Mesendoderm (in vitro differentiated cells): ENCODE results near the gene MUC22. TPM values are rescaled to one million over a fixed set of nuclear protein-coding genes. Genes with fewer than 3 reads are reported as not detected.
A peak's percentile ranks its signal among the peaks of the same experiment; 100 is the strongest.

ENCODE experiments used
- DNase-seq: peaks from one replicate; pipeline ENCODE4 v3.0.0; 2013
- H2AK5ac ChIP-seq: 2 replicates; pipeline ENCODE4 v1.6.1; 2013; ENCODE audit warnings: low read length, inconsistent platforms
- H2BK120ac ChIP-seq: 2 replicates; pipeline ENCODE4 v1.6.1; 2013; ENCODE audit warnings: low read depth, mild to moderate bottlenecking, low read length, moderate library complexity, mixed read lengths
- H2BK15ac ChIP-seq: replicated peaks from 2 replicates; pipeline ENCODE4 v1.6.1; 2013; ENCODE audit warnings: low read depth, mild to moderate bottlenecking, moderate library complexity
- H2BK5ac ChIP-seq: 2 replicates; pipeline ENCODE4 v1.6.1; 2013; ENCODE audit warnings: low read length, inconsistent platforms
- H3K18ac ChIP-seq: 2 replicates; pipeline ENCODE4 v1.6.1; 2013; ENCODE audit warnings: mild to moderate bottlenecking, low read length, mixed read lengths
- H3K23ac ChIP-seq: one replicate; pipeline ENCODE4 v1.6.1; 2013; ENCODE audit warnings: low read length
- H3K27ac ChIP-seq: 2 replicates; pipeline ENCODE4 v1.5.1; 2013; ENCODE audit warnings: low read depth, mild to moderate bottlenecking, inconsistent platforms, low read length, moderate library complexity
- H3K27me3 ChIP-seq: 2 replicates; pipeline ENCODE4 v1.6.1; 2013; ENCODE audit warnings: low read length, control low read depth, mild to moderate bottlenecking, inconsistent platforms; ENCODE audit not compliant: insufficient read depth, poor library complexity
- H3K36me3 ChIP-seq: 2 replicates; pipeline ENCODE4 v1.6.1; 2013; ENCODE audit warnings: low read length, inconsistent platforms; ENCODE audit not compliant: control insufficient read depth, insufficient read depth
- H3K4ac ChIP-seq: one replicate; pipeline ENCODE4 v1.6.1; 2013; ENCODE audit warnings: low read depth, mild to moderate bottlenecking, low read length, moderate library complexity
- H3K4me1 ChIP-seq: 2 replicates; pipeline ENCODE4 v1.6.1; 2013; ENCODE audit warnings: low read depth, low read length, inconsistent platforms; ENCODE audit not compliant: control insufficient read depth
- H3K4me2 ChIP-seq: 2 replicates; pipeline ENCODE4 v1.6.1; 2013; ENCODE audit warnings: low read length
- H3K4me3 ChIP-seq: 2 replicates; pipeline ENCODE4 v1.5.1; 2013; ENCODE audit warnings: mild to moderate bottlenecking, low read length
- H3K56ac ChIP-seq: one replicate; pipeline ENCODE4 v1.6.1; 2013; ENCODE audit warnings: low read length
- H3K79me1 ChIP-seq: 2 replicates; pipeline ENCODE4 v1.6.1; 2013; ENCODE audit warnings: low read length, inconsistent platforms
- H3K79me2 ChIP-seq: 2 replicates; pipeline ENCODE4 v1.6.1; 2013; ENCODE audit warnings: mild to moderate bottlenecking, low read length; ENCODE audit not compliant: control insufficient read depth, insufficient read depth
- H3K9ac ChIP-seq: 2 replicates; pipeline ENCODE4 v1.6.1; 2013; ENCODE audit warnings: low read length, inconsistent platforms
- H4K5ac ChIP-seq: one replicate; pipeline ENCODE4 v1.6.1; 2013; ENCODE audit warnings: low read length
- H4K8ac ChIP-seq: one replicate; pipeline ENCODE4 v1.6.1; 2013; ENCODE audit warnings: low read depth, mild to moderate bottlenecking, control low read depth, low read length, moderate library complexity
- WGBS: extraction: QIAGEN DNeasy Blood & Tissue Kit; methylation state at CpG from one replicate; pipeline ENCODE4 v1.1.7; 2013; ENCODE audit warnings: low lambda C conversion rate, missing lambda C conversion rate; ENCODE audit not compliant: insufficient coverage; ENCODE audit errors: extremely low coverage; 5-methylcytosine and 5-hydroxymethylcytosine counted together
- polyA plus RNA-seq, 2 experiments: library from polyadenylated mRNA; stranded (reverse); fragments of 200-250 nt; gene quantifications; one replicate each; pipeline ENCODE4 v1.2.3, GENCODE V29; 2013

Gene MUC22
- polyA plus RNA-seq (2013, experiment 1 of 2) = not detected
- polyA plus RNA-seq (2013, experiment 2 of 2) = not detected

DNA sequence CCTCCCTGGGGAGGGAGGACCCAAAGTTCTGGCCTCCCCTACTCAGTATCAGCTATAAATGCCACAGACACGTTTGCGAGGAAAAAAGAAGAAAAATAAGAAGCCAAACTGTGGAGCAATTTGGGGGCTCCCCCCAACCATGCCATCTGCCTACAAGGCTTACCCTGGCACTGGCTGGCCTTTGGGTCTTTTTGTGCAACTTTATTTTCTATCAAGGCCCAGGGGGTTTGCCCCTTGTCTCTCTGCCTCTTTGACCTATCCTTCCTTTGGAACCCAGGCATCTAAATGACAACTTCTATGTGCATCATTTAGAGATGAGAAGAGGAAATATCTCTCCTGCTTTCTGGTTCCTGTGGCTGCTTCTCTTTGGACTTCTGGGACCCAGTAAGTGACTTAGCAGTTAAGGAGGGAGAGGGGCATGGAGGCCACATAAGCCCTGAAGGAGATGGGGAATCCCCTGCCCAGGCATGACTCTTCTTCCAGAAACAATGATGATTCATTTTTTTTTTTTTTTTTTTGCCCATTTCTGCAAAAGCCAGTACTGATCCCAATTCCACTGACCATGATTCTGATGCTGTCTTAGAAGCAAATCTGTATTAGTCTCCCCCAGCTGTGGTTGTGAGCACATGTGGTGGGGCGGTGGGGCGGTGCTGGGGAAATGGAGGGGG is at the start of gene MUC22:
TSS of gene MUC22 (plus strand) at position 82 of the 668 bp plus-strand sequence. CDS start at position 315, 233 bp downstream.
- Histone ChIP-seq H2BK5ac (no peak within 1 kb of the TSS), H3K36me3 (no peaks in the 10 kb centered on the region), H3K4me1 (no peaks in the 10 kb centered on the region), H2AK5ac (no peak within 1 kb of the TSS), H3K27me3 (no peaks in the 10 kb centered on the region), H3K4ac (no peak within 1 kb of the TSS), H3K79me1 (no peaks in the 10 kb centered on the region), H2BK15ac (no peak within 1 kb of the TSS), H3K56ac (no peak within 1 kb of the TSS), H3K23ac (peak within 1 kb of the TSS; percentile 94), H3K9ac (no peak within 1 kb of the TSS), H3K18ac (no peak within 1 kb of the TSS), H3K27ac (no peak within 1 kb of the TSS), H3K4me2 (no peak within 1 kb of the TSS), H3K4me3 (no peak within 1 kb of the TSS), H2BK120ac (no peak within 1 kb of the TSS), H3K79me2 (no peaks in the 10 kb centered on the region), H4K5ac (no peak within 1 kb of the TSS), H4K8ac (no peak within 1 kb of the TSS)
- no CpG with 5 or more reads among the region's 4 CpGs for WGBS
- DNase-seq = no peak

DNA sequence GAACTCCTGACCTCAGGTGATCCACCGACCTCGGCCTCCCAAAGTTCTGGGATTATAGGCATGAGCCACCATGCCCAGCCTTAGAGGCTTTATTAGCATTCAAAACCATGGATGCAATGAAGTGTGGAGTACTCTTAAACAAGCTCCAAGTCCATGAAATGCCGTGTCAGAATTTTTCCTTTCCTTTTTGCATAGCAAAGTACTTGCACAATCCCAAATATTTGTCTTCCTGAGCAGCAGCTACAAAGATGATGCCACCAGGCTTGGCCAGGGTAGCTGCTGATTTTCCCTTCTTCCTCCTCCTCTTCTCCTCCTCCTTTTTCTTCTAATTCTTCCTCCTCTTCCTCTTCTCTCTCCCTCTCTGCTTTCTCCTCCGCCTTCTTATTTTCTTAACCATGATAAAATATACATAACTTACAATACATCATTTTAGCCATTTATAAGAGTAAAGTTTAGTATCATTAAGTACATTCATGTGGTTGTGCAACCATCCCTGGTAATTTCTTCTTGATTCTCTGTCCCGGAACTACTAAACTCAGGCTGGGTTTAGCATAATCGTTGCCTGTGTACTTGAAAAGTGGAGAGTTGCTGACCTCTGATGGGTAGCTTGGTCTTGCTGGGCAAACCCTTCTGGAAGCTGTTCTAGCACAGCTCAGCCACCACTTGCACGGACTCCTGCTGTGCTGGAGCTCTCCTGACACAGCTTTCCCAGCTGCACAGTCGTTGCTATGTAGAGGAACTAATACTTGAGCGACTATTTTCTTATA is 49.2 kb upstream of the MUC22 start:
- 92% methylated on average over 1 of the region's 9 CpGs for WGBS
- H2AK5ac ChIP-seq = no peak overlapping the region
- DNase-seq = no peak

DNA sequence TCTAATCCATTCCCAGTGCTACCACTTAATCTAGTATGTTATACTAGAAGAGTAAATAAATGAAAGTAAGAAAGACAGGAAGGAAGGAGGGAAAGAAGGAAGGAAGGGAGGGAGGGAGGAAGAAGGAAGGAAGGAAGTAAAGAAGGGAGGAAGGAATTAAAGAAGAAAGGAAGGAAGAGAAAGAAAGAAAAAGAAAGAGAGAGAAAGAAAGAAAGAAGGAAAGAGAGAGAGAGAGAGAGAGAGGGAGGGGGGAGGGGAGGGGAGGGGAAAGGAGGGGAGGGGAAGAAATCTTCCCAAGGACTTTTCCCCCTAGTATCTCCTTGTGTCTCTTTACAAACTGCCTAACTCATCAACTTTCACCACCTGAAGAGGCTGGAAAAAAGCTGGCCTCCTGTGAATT is 47.6 kb upstream of the MUC22 start:
- no peak overlapping the region for H3K27ac ChIP-seq
- no peak overlapping the region for H3K4me3 ChIP-seq
- H3K36me3 ChIP-seq = no peaks in the 10 kb centered on the region
- H3K27me3 ChIP-seq = no peaks in the 10 kb centered on the region
- H2BK120ac ChIP-seq = no peak overlapping the region
- no peak overlapping the region for H2AK5ac ChIP-seq
- H3K9ac ChIP-seq = no peak overlapping the region
- no peaks in the 10 kb centered on the region for H3K79me1 ChIP-seq
- no peak overlapping the region for H2BK5ac ChIP-seq
- H3K56ac ChIP-seq = no peak overlapping the region
- no peak overlapping the region for H2BK15ac ChIP-seq
- DNase-seq = no peak
- H3K4me1 ChIP-seq = no peaks in the 10 kb centered on the region
- H3K79me2 ChIP-seq = no peaks in the 10 kb centered on the region
- no peak overlapping the region for H3K23ac ChIP-seq
- no peak overlapping the region for H4K5ac ChIP-seq
- no peak overlapping the region for H3K4me2 ChIP-seq
- H3K18ac ChIP-seq = no peak overlapping the region
- H4K8ac ChIP-seq = no peak overlapping the region
- H3K4ac ChIP-seq = no peak overlapping the region

More for the DNA sequence above, 49.2 kb upstream of the MUC22 start:
- H4K8ac ChIP-seq = no peak overlapping the region
- H3K4me3 ChIP-seq = no peak overlapping the region
- H3K56ac ChIP-seq = no peak overlapping the region
- no peak overlapping the region for H3K23ac ChIP-seq
- H2BK5ac ChIP-seq = no peak overlapping the region
- no peak overlapping the region for H2BK15ac ChIP-seq
- peaks cover 2% of the 10 kb centered on the region for H3K4me1 ChIP-seq
- no peak overlapping the region for H3K4me2 ChIP-seq
- no peak overlapping the region for H2BK120ac ChIP-seq
- H3K27me3 ChIP-seq = no peaks in the 10 kb centered on the region
- no peak overlapping the region for H3K9ac ChIP-seq
- H4K5ac ChIP-seq = no peak overlapping the region
- no peaks in the 10 kb centered on the region for H3K79me2 ChIP-seq
- no peak overlapping the region for H3K27ac ChIP-seq
- no peaks in the 10 kb centered on the region for H3K36me3 ChIP-seq
- no peak overlapping the region for H3K4ac ChIP-seq
- no peaks in the 10 kb centered on the region for H3K79me1 ChIP-seq
- H3K18ac ChIP-seq = no peak overlapping the region

DNA sequence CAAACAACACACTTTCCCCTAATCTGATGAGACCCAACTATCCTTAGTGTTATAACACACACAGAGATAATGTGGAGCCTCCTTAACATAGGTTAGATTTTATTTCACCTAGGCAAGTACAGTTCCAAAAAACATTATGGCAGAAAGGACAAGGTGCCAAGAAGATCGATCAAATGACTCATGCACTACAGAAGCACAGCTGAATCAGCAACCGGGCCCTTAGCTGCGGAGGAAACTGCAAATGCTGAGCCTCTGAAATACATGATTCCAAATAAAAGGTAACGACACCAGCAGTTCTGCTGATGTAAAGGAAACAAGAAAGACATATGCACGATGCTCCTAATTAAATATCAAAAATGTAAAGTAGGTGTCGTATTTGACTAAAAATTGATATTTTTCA is 46.6 kb upstream of the MUC22 start:
- Histone ChIP-seq H3K4me3 (no peak overlapping the region), H3K79me1 (no peaks in the 10 kb centered on the region), H3K79me2 (no peaks in the 10 kb centered on the region), H3K27ac (no peak overlapping the region), H3K23ac (no peak overlapping the region), H3K4me1 (no peaks in the 10 kb centered on the region), H3K4me2 (no peak overlapping the region), H4K8ac (no peak overlapping the region), H3K4ac (no peak overlapping the region), H2AK5ac (no peak overlapping the region), H3K36me3 (no peaks in the 10 kb centered on the region), H3K9ac (no peak overlapping the region), H3K18ac (no peak overlapping the region), H2BK5ac (no peak overlapping the region), H4K5ac (no peak overlapping the region), H3K56ac (no peak overlapping the region), H2BK120ac (no peak overlapping the region), H2BK15ac (no peak overlapping the region), H3K27me3 (no peaks in the 10 kb centered on the region)
- no CpG with 5 or more reads among the region's 6 CpGs for WGBS
- DNase-seq = no peak

DNA sequence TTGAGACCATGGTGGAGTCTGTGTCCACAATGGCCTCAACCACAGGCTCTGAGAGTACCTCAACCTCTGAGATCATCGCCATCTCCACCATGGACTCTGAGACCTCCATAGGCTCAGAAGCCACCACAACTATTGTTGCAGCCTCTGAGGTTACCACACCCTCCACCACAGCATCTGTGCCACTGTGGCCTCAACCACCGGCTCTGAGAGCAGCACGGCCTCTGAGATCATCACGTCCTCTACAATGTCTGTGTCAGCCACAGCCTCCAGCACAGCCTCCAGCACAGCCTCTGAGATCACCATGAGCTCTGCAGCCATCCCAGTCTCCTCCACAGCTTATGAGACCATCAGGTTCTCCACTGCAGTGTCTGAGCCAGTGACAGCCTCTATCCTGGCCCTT is 46.2 kb upstream of the MUC22 start:
- no peak overlapping the region for H3K4me3 ChIP-seq
- H2BK5ac ChIP-seq = no peak overlapping the region
- no peak overlapping the region for H3K18ac ChIP-seq
- H3K4me1 ChIP-seq = no peaks in the 10 kb centered on the region
- DNase-seq = no peak
- H2AK5ac ChIP-seq = no peak overlapping the region
- no peak overlapping the region for H3K4ac ChIP-seq
- no peaks in the 10 kb centered on the region for H3K79me1 ChIP-seq
- no peak overlapping the region for H4K8ac ChIP-seq
- no peak overlapping the region for H3K23ac ChIP-seq
- no peak overlapping the region for H2BK120ac ChIP-seq
- H3K9ac ChIP-seq = no peak overlapping the region
- no peak overlapping the region for H4K5ac ChIP-seq
- no peak overlapping the region for H2BK15ac ChIP-seq
- no CpG with 5 or more reads among the region's 4 CpGs for WGBS
- H3K27ac ChIP-seq = no peak overlapping the region
- no peaks in the 10 kb centered on the region for H3K79me2 ChIP-seq
- no peaks in the 10 kb centered on the region for H3K36me3 ChIP-seq
- H3K4me2 ChIP-seq = no peak overlapping the region
- no peaks in the 10 kb centered on the region for H3K27me3 ChIP-seq
- no peak overlapping the region for H3K56ac ChIP-seq
